Kidney (tissue), 14 donors: ENCODE measurements around the gene TRAPPC11. TPM values are rescaled to one million over a fixed set of nuclear protein-coding genes. Genes with fewer than 3 reads are reported as not detected.

Source experiments
- DNase-seq, 5 donors: peaks; one replicate each; pipeline ENCODE4 v3.0.0-alpha.2; 2013 to 2020
- FAIRE-seq: peaks from 2 replicates; lab custom pipeline; 2012; peaks lifted over from hg19 to GRCh38; lab: Jason Lieb, UNC
- H3K27ac ChIP-seq, 2 donors: one replicate each; pipeline ENCODE4 v1.7.0; 2013; ENCODE audit warnings: low read depth in 2 of 2, low read length in 2 of 2, inconsistent platforms in 1 of 2
- H3K27me3 ChIP-seq: one replicate; pipeline ENCODE4 v1.7.1; 2013; ENCODE audit warnings: low read length, inconsistent platforms; ENCODE audit not compliant: control insufficient read depth, insufficient read depth
- H3K36me3 ChIP-seq, 3 donors: one replicate each; pipeline versions ENCODE4 v1.7.0 to v1.7.1; 2013; ENCODE audit warnings: low read length in 3 of 3, control low read depth in 1 of 3, inconsistent platforms in 1 of 3; ENCODE audit not compliant: insufficient read depth in 3 of 3, control insufficient read depth in 2 of 3
- H3K4me1 ChIP-seq, 3 donors: one replicate each; pipeline versions ENCODE4 v1.7.0 to v1.7.1; 2013; ENCODE audit warnings: low read length in 3 of 3, inconsistent platforms in 1 of 3, low read depth in 1 of 3; ENCODE audit not compliant: control insufficient read depth in 2 of 3, insufficient read depth in 2 of 3
- H3K4me3 ChIP-seq, 3 donors: one replicate each; pipeline versions ENCODE4 v1.7.0 to v1.8.1; 2013; ENCODE audit warnings: low read length in 3 of 3, control low read depth in 1 of 3, inconsistent platforms in 1 of 3
- H3K9ac ChIP-seq, 3 donors: one replicate each; pipeline versions ENCODE4 v1.7.0 to v1.7.1; 2013; ENCODE audit warnings: low read length in 3 of 3, control low read depth in 1 of 3, inconsistent platforms in 1 of 3
- H3K9me3 ChIP-seq, 3 donors: one replicate each; pipeline versions ENCODE4 v1.7.0 to v1.7.1; 2013; ENCODE audit warnings: low read length in 3 of 3, control low read depth in 1 of 3, inconsistent platforms in 1 of 3; ENCODE audit not compliant: control insufficient read depth in 2 of 3, insufficient read depth in 1 of 3
- CTCF ChIP-seq: IDR thresholded peaks from 3 replicates; pipeline ENCODE4 v1.5.1; 2012; ENCODE audit warnings: mild to moderate bottlenecking, moderate library complexity, borderline replicate concordance; ENCODE audit not compliant: insufficient read depth; ENCODE audit errors: extremely low read depth
- intact Hi-C: fragments of 100-400 bp; cut with DNase I; formaldehyde crosslinking; loops from one replicate; pipeline ENCODE4 v1.11.1; 2022
- polyA plus RNA-seq: library from polyadenylated mRNA; stranded (reverse); fragments of 350-450 nt; fragmentation: Illumina TruSeq; extraction: RNeasy Lipid Tissue Mini Kit (QIAGEN cat#74804); gene quantifications from one replicate; pipeline ENCODE4 v1.2.3, GENCODE V29; 2014; ENCODE audit warnings: low read depth, low replicate concordance; ENCODE audit not compliant: insufficient read depth
- total RNA-seq: library from RNA; stranded (reverse); fragmentation: NEBNext Ultra II Directional; extraction: Animal tissue kit (Norgen Biotek cat#: 25700); gene quantifications from one replicate; pipeline ENCODE4 v1.2.1, GENCODE V29; 2021
- donor health status: control.
- donor health status: control.
- donor health status: control.
- donor health status: control.
- donor health status: control.
- donor health status: DM: yes; HTN: yes; CAD: no.
- donor health status: Normal renal cell carcinoma (clear cell type).

TRAPPC11 gene
- total and polyA plus RNA-seq, 2 donors from 2014 or later, result 13.8 to 43.1 TPM

- FAIRE-seq (no peak), DNase-seq (no peak)
- no peak overlapping the region for H3K27ac ChIP-seq
- intact Hi-C loops, result no loop called here
- H3K9ac ChIP-seq, result no peak overlapping the region
- no peak for TF ChIP-seq CTCF
- H3K27me3 ChIP-seq, result no peaks in the 10 kb centered on the region
- H3K36me3 ChIP-seq, result peaks cover 2 to 28% (median 11%) of the 10 kb centered on the region in 3 donors
- H3K4me3 ChIP-seq, result no peak overlapping the region
- H3K9me3 ChIP-seq, result no peaks in the 10 kb centered on the region
- H3K4me1 ChIP-seq, result no peaks in the 10 kb centered on the region
Observed at GRCh38 chr4:183686461-183686860, 27.4 kb downstream of the TRAPPC11 start.

GRCh38 chr4:183688216-183688615, 29.1 kb downstream of the TRAPPC11 start:
- FAIRE-seq, result no peak
- H3K27ac ChIP-seq, result no peak overlapping the region
- TF ChIP-seq CTCF, result no peak
- no peak for DNase-seq
- intact Hi-C loops, result no loop called here
- H3K4me3 ChIP-seq, result no peak overlapping the region
- H3K36me3 ChIP-seq, result peaks cover 2 to 35% (median 19%) of the 10 kb centered on the region in 3 donors
- no peaks in the 10 kb centered on the region for H3K9me3 ChIP-seq
- no peaks in the 10 kb centered on the region for H3K27me3 ChIP-seq
- no peaks in the 10 kb centered on the region for H3K4me1 ChIP-seq
- H3K9ac ChIP-seq, result no peak overlapping the region

- H3K4me1 ChIP-seq, result no peaks in the 10 kb centered on the region
- peaks cover 3 to 40% (median 17%) of the 10 kb centered on the region in 3 donors for H3K36me3 ChIP-seq
- no peak for DNase-seq
- H3K27ac ChIP-seq, result no peak overlapping the region
- no peak for FAIRE-seq
- intact Hi-C loops, result no loop called here
- no peak for TF ChIP-seq CTCF
- H3K4me3 ChIP-seq, result no peak overlapping the region
- no peaks in the 10 kb centered on the region for H3K27me3 ChIP-seq
- H3K9me3 ChIP-seq, result no peaks in the 10 kb centered on the region
- H3K9ac ChIP-seq, result no peak overlapping the region
Observed at GRCh38 chr4:183691006-183691405, 31.9 kb downstream of the TRAPPC11 start.

GRCh38 chr4:183691897-183692296, 32.8 kb downstream of the TRAPPC11 start:
- Histone ChIP-seq H3K4me1 (no peaks in the 10 kb centered on the region), H3K4me3 (no peak overlapping the region), H3K9ac (no peak overlapping the region), H3K27me3 (no peaks in the 10 kb centered on the region), H3K9me3 (no peaks in the 10 kb centered on the region), H3K36me3 (peaks cover 3 to 42% (median 13%) of the 10 kb centered on the region in 3 donors), H3K27ac (no peak overlapping the region)
- TF ChIP-seq CTCF, result no peak
- intact Hi-C loops, result no loop called here
- FAIRE-seq (no peak), DNase-seq (no peak)
